Measurements from ENCODE around the gene RSPO1.

RSPO1 gene

DNA sequence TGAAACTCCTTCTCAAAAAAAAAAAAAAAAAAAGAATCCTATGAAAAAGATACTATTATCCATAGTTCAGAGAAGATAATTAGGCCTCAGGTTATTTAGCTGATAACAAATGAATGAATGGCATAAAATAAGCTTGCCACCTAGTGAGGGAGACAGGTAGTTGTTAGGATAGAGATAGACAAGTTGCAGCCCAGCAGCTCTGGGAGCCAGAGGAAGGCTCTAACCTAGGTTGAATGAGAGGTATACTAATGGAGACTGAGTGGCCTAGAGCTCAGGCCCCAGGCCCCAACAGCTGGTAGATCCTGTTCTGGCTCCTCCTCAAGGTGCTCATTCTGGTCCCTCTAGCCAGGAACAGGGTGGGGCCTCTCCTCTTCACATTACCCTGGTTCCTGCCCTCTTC is 20.6 kb upstream of the RSPO1 start:
- Histone ChIP-seq H3K9ac (ENCODE audit: low read length) (no peak overlapping the region), H3K4me1 (ENCODE audit: insufficient read depth, low read length) (no peaks in the 10 kb centered on the region), H3K27ac (ENCODE audit: low read depth, low read length) (no peak overlapping the region), H3K27me3 (ENCODE audit: control insufficient read depth in 1 of 2, insufficient read depth in 2 of 2, low read length in 2 of 2) (no peaks in the 10 kb centered on the region), H3K9me3 (ENCODE audit: low read length) (no peaks in the 10 kb centered on the region), H3K36me3 (ENCODE audit: insufficient read depth, low read length) (no peaks in the 10 kb centered on the region), H3K4me3 (ENCODE audit: low read depth in 1 of 2, low read length in 2 of 2) (no peak overlapping the region)

DNA sequence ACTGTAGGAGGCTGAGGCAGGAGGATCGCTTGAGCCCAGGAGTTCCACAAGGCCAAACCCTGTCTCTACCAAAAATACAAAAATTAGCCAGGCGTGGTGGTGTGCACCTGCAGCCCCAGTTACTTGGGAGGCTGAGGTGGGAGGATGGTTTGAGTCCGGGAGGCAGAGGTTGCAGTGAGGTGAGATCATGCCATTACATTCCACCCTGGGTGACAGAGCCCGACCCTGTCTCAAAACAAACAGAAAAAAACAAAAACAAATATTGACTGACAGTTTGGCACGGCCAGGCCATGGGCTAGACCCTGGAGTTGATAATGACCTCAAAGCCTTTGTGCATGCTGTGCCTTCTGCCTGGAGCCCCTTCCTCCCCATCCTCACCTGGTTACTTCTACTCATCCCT is 19.2 kb upstream of the RSPO1 start:
- H3K36me3 ChIP-seq (ENCODE audit: insufficient read depth, low read length) = no peaks in the 10 kb centered on the region
- no peak overlapping the region for H3K4me3 ChIP-seq (ENCODE audit: low read depth in 1 of 2, low read length in 2 of 2)
- no peaks in the 10 kb centered on the region for H3K9me3 ChIP-seq (ENCODE audit: low read length)
- no peaks in the 10 kb centered on the region for H3K4me1 ChIP-seq (ENCODE audit: insufficient read depth, low read length)
- H3K27me3 ChIP-seq (ENCODE audit: control insufficient read depth in 1 of 2, insufficient read depth in 2 of 2, low read length in 2 of 2) = no peaks in the 10 kb centered on the region
- no peak overlapping the region for H3K9ac ChIP-seq (ENCODE audit: low read length)
- no peak overlapping the region for H3K27ac ChIP-seq (ENCODE audit: low read depth, low read length)

DNA sequence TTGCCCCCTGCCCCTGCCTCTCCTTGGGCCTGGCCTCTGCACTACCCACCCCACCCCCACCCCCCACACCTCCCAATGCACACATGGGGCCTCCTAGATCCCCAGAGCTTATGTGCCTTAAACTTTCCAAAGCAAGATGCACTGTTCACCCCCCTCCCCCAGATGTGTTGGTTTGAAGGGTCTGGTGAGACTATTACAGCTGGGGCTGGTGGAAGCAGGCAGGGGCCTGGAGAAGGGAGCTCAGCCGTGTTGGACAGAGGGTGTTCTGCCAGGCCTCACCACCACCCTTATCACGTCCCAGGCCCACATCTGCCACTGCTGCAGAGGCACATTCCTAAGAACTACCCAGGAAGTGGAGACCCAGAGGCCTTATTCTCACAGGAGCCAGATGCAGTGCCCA is 18.3 kb upstream of the RSPO1 start:
- Histone ChIP-seq H3K9ac (ENCODE audit: low read length) (no peak overlapping the region), H3K27me3 (ENCODE audit: control insufficient read depth in 1 of 2, insufficient read depth in 2 of 2, low read length in 2 of 2) (no peaks in the 10 kb centered on the region), H3K9me3 (ENCODE audit: low read length) (no peaks in the 10 kb centered on the region), H3K27ac (ENCODE audit: low read depth, low read length) (no peak overlapping the region), H3K4me3 (ENCODE audit: low read depth in 1 of 2, low read length in 2 of 2) (no peak overlapping the region), H3K4me1 (ENCODE audit: insufficient read depth, low read length) (no peaks in the 10 kb centered on the region), H3K36me3 (ENCODE audit: insufficient read depth, low read length) (no peaks in the 10 kb centered on the region)

DNA sequence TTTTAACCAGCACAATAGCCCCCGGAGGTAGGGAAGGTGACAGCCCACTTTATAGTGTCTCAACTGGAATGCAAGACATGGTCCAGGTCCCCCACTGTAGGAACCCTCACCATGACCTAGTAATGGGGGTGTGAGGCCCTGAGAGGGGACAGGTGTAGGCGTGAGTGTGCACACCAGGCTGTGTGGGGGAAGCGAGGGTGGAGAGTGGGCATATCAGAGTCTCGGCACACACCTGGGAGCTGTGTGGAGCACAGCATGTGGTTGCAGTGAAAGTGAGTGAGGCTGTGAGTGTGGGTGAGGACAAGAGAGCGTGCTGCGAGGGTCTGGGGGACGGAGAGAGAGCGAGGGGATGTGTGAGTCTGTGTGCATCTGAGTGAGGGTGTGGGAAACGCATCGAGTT is 17.1 kb upstream of the RSPO1 start:
- no peaks in the 10 kb centered on the region for H3K27me3 ChIP-seq (ENCODE audit: control insufficient read depth in 1 of 2, insufficient read depth in 2 of 2, low read length in 2 of 2)
- no peak overlapping the region for H3K4me3 ChIP-seq (ENCODE audit: low read depth in 1 of 2, low read length in 2 of 2)
- H3K9ac ChIP-seq (ENCODE audit: low read length) = no peak overlapping the region
- no peaks in the 10 kb centered on the region for H3K4me1 ChIP-seq (ENCODE audit: insufficient read depth, low read length)
- no peak overlapping the region for H3K27ac ChIP-seq (ENCODE audit: low read depth, low read length)
- no peaks in the 10 kb centered on the region for H3K9me3 ChIP-seq (ENCODE audit: low read length)
- H3K36me3 ChIP-seq (ENCODE audit: insufficient read depth, low read length) = no peaks in the 10 kb centered on the region

DNA sequence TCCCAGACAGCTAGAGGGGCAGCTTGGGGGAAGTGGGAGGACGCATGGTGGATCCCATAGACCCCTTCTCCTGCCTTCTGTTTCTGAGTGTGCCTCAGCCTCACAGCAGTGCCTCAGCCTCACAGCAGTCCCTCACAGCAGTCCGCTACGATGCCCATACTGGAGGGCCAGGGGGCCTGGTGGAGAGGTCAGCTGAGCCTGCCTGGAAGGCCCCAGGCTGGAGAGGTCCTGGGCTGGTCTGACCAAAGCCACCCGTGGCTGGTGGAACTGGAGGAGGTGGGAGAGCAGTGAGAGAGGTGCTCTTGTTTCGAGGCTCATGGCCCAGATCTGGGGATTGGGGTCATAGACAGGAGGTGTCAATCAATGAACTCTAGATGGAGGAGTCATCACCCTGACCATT is 16.0 kb upstream of the RSPO1 start:
- Histone ChIP-seq H3K36me3 (ENCODE audit: insufficient read depth, low read length) (no peaks in the 10 kb centered on the region), H3K27ac (ENCODE audit: low read depth, low read length) (no peak overlapping the region), H3K9me3 (ENCODE audit: low read length) (no peaks in the 10 kb centered on the region), H3K9ac (ENCODE audit: low read length) (no peak overlapping the region), H3K4me1 (ENCODE audit: insufficient read depth, low read length) (no peaks in the 10 kb centered on the region), H3K27me3 (ENCODE audit: control insufficient read depth in 1 of 2, insufficient read depth in 2 of 2, low read length in 2 of 2) (no peaks in the 10 kb centered on the region), H3K4me3 (ENCODE audit: low read depth in 1 of 2, low read length in 2 of 2) (no peak overlapping the region)

DNA sequence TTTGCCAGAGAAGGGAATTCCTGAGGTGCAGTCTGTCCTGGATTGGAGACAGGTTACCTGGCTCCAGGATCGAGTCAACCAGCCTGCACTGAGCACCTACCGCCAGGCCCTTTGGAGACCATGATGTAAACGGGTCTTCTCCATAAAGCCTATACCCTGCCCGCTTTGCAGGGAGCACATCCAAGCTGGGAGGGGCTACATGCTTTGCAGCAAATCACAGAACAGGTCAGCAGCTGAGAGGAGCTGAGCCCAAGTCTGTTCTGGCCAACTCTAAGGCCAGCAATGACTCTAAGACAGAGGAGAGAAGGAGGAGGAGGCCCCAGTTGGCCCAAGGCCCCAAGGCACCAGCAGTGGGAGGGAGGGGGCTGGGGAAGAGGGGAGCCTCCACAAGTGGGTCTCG is 15.5 kb upstream of the RSPO1 start:
- Histone ChIP-seq H3K27ac (ENCODE audit: low read depth, low read length) (no peak overlapping the region), H3K9me3 (ENCODE audit: low read length) (no peaks in the 10 kb centered on the region), H3K4me1 (ENCODE audit: insufficient read depth, low read length) (no peaks in the 10 kb centered on the region), H3K9ac (ENCODE audit: low read length) (no peak overlapping the region), H3K4me3 (ENCODE audit: low read depth in 1 of 2, low read length in 2 of 2) (no peak overlapping the region), H3K27me3 (ENCODE audit: control insufficient read depth in 1 of 2, insufficient read depth in 2 of 2, low read length in 2 of 2) (no peaks in the 10 kb centered on the region), H3K36me3 (ENCODE audit: insufficient read depth, low read length) (no peaks in the 10 kb centered on the region)

DNA sequence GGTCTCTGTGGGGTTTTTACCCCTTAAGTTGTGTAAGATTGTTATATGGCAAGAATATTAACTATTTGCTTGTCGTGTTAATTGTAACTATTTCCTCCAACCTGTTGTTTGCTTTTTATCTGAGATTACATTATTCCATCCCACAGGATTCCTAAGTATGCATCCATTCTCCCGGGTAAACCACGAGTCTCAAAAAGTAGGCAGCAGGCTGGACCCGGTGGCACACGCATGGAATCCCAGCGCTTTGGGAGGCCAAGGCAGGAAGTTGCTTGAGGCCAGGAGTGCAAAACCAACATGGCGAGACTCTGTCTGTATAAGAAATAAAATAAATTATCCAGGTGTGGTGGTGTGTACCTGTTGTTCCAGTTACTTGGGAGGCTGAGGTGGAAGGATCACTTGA is 12.6 kb upstream of the RSPO1 start:
- H3K27ac ChIP-seq (ENCODE audit: low read depth, low read length) = no peak overlapping the region
- no peaks in the 10 kb centered on the region for H3K36me3 ChIP-seq (ENCODE audit: insufficient read depth, low read length)
- no peaks in the 10 kb centered on the region for H3K27me3 ChIP-seq (ENCODE audit: control insufficient read depth in 1 of 2, insufficient read depth in 2 of 2, low read length in 2 of 2)
- no peaks in the 10 kb centered on the region for H3K4me1 ChIP-seq (ENCODE audit: insufficient read depth, low read length)
- H3K9me3 ChIP-seq (ENCODE audit: low read length) = peaks cover 4% of the 10 kb centered on the region
- no peak overlapping the region for H3K9ac ChIP-seq (ENCODE audit: low read length)
- H3K4me3 ChIP-seq (ENCODE audit: low read depth in 1 of 2, low read length in 2 of 2) = no peak overlapping the region

DNA sequence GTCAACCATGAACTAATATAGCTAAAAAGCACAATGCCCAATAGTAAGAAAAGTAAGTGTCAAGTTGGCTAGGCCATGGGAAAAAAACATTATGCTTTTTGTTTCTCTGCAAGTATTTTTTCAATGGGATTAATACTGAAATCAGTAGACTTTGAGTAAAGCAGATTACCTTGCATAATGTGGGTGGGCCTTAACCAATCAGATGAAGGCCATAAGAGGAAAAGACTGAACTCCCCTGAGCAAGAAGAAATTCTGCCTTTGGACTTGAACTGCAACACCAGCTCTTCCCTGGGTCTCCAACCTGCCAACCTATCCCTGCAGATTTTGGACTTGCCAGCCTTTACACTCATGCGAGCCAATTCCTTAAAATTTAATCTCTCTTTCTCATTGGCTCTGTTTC is 6.4 kb upstream of the RSPO1 start:
- no peaks in the 10 kb centered on the region for H3K36me3 ChIP-seq (ENCODE audit: insufficient read depth, low read length)
- H3K9me3 ChIP-seq (ENCODE audit: low read length) = peaks cover 8% of the 10 kb centered on the region
- H3K4me1 ChIP-seq (ENCODE audit: insufficient read depth, low read length) = no peaks in the 10 kb centered on the region
- no peak overlapping the region for H3K4me3 ChIP-seq (ENCODE audit: low read depth in 1 of 2, low read length in 2 of 2)
- no peak overlapping the region for H3K27ac ChIP-seq (ENCODE audit: low read depth, low read length)
- peaks cover 0 to 7% of the 10 kb centered on the region in 2 donors for H3K27me3 ChIP-seq (ENCODE audit: control insufficient read depth in 1 of 2, insufficient read depth in 2 of 2, low read length in 2 of 2)
- no peak overlapping the region for H3K9ac ChIP-seq (ENCODE audit: low read length)

DNA sequence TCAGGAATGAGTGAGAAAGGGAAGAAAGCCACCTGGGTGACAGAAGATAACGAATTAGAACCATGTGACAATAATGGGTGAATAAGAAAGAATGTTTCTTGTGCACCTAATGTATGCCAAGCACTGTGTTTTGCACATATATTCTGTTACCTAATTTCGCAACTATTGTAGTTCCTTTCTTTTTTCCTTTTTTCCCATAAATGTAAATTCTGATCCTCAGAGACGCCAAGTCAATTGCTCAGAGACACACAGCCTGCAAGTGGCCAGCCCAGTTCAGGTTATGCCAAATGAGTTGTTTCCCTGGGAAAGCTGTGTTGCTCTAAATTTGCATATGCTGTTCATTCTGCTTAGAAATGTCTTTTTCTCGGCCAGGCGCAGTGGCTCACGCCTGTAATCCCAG is 1.7 kb upstream of the RSPO1 start:
- Histone ChIP-seq H3K9me3 (ENCODE audit: low read length) (no peaks in the 10 kb centered on the region), H3K9ac (ENCODE audit: low read length) (no peak overlapping the region), H3K27ac (ENCODE audit: low read depth, low read length) (no peak overlapping the region), H3K27me3 (ENCODE audit: control insufficient read depth in 1 of 2, insufficient read depth in 2 of 2, low read length in 2 of 2) (peaks cover 26 to 41% of the 10 kb centered on the region in 2 donors), H3K36me3 (ENCODE audit: insufficient read depth, low read length) (no peaks in the 10 kb centered on the region), H3K4me3 (ENCODE audit: low read depth in 1 of 2, low read length in 2 of 2) (no peak overlapping the region), H3K4me1 (ENCODE audit: insufficient read depth, low read length) (peaks cover 3% of the 10 kb centered on the region)

DNA sequence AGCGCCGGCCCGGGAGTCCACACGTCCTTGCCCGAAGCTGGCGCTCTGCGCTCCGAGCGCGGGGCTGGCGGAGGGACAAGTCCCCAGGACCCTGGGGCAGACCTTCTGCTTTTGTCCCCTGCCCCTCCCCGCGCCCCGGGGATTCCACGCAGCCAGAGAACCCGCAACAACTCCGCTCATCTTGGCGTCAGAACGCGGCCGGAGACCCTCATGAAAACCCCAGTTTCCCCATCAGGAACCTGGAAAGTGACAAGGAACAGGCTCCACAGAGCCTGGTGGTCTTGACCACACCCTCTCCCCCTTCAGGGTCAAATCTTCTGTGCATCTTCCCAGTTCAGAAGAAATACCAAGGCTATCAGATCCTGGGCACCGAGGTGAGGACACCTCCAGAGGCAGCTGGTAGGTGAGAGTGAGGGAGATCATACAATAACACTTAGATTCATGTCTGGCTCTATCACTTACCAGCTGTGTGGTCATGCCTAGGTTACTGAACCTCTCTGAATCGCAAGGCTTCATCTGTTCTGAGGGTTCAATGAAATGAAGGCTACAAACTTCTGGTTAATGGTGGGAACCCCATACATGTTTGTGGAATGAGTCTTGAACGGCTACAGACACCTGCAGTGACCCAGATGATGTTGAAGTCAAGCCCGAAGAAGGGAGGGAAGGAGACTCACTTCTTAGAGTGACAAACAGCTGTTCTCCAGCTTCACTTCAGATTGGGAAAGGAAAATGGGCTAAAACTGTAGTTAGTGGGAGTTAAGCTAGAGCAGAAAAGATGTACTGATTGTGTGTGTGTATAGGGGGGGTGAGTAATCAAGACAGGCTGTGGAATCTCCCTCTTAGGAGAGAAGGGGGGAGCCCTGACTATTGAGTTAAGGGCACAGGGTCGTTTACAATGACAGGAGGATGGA is 555 bp upstream of the RSPO1 start:
- Histone ChIP-seq H3K4me3 (ENCODE audit: low read depth in 1 of 2, low read length in 2 of 2) (no peak overlapping the region), H3K27ac (ENCODE audit: low read depth, low read length) (no peak overlapping the region)

DNA sequence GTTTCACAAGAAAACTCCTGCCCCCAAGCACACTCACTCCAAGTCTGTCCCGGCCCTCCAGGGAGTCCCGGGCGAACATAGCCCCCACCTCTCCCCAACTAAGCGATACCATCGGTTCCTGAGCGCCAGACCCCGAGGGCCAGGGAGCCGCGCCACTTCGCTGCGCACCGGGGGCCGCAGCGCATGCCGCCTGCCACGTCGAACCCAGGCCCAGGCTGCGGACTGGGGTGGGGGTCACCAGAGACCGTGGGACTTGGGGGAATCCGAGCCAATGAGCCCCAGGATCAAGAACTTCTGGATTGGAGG is 801 bp downstream of the RSPO1 start:
- Histone ChIP-seq H3K27ac (ENCODE audit: low read depth, low read length) (no peak overlapping the region), H3K36me3 (ENCODE audit: insufficient read depth, low read length) (no peaks in the 10 kb centered on the region), H3K9ac (ENCODE audit: low read length) (no peak overlapping the region), H3K9me3 (ENCODE audit: low read length) (no peaks in the 10 kb centered on the region), H3K27me3 (ENCODE audit: control insufficient read depth in 1 of 2, insufficient read depth in 2 of 2, low read length in 2 of 2) (peaks cover 26 to 60% of the 10 kb centered on the region in 2 donors), H3K4me3 (ENCODE audit: low read depth in 1 of 2, low read length in 2 of 2) (no peak overlapping the region), H3K4me1 (ENCODE audit: insufficient read depth, low read length) (peaks cover 3% of the 10 kb centered on the region)

More for the DNA sequence above, 555 bp upstream of the RSPO1 start:
- peaks cover 3% of the 10 kb centered on the region for H3K4me1 ChIP-seq (ENCODE audit: insufficient read depth, low read length)
- H3K27me3 ChIP-seq (ENCODE audit: control insufficient read depth in 1 of 2, insufficient read depth in 2 of 2, low read length in 2 of 2) = peaks cover 26 to 51% of the 10 kb centered on the region in 2 donors
- H3K9me3 ChIP-seq (ENCODE audit: low read length) = no peaks in the 10 kb centered on the region
- H3K36me3 ChIP-seq (ENCODE audit: insufficient read depth, low read length) = no peaks in the 10 kb centered on the region
- no peak overlapping the region for H3K9ac ChIP-seq (ENCODE audit: low read length)
